ENCODE measurements around the gene DQX1.

DNA sequence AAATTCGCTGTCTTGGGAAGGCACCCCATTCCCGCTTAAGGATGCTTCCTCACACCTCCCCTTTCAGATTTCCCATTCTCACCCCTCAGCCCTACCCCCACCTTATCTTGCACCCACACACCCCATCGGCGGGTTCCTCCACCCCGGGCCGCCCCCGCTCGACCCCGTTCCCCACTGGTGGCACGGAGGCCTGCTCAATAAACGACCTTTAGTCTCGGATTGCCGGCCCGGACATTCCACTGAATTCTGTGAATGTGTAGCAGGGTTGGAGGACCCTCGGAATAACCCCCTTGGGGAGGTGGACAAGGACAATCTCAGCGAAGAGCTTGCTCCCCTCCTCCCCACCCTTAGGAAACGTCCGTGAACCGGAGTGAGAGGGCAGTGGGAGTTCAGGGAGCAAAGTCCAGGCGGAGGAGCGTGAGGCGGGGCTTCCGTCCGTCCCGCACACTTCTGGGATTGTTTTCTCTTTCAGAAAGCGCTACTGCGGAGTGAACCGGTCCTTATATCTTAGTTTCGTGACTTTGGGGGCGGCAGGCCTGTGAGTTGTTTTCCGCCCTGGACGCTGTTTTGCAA, 23.8 kb downstream of the DQX1 start:
- TF ChIP-seq POLR2AphosphoS5 (IDR thresholded peaks at IDR 0.05; ENCODE audit: insufficient read depth in 1 of 2, low read depth in 1 of 2) = no peak
- TF ChIP-seq, protein P1, sequence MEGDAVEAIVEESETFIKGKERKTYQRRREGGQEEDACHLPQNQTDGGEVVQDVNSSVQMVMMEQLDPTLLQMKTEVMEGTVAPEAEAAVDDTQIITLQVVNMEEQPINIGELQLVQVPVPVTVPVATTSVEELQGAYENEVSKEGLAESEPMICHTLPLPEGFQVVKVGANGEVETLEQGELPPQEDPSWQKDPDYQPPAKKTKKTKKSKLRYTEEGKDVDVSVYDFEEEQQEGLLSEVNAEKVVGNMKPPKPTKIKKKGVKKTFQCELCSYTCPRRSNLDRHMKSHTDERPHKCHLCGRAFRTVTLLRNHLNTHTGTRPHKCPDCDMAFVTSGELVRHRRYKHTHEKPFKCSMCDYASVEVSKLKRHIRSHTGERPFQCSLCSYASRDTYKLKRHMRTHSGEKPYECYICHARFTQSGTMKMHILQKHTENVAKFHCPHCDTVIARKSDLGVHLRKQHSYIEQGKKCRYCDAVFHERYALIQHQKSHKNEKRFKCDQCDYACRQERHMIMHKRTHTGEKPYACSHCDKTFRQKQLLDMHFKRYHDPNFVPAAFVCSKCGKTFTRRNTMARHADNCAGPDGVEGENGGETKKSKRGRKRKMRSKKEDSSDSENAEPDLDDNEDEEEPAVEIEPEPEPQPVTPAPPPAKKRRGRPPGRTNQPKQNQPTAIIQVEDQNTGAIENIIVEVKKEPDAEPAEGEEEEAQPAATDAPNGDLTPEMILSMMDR (IDR thresholded peaks at IDR 0.05) = no peak
